D721Med (cell line): ENCODE measurements around the gene CDYL.

Source experiments
- DNase-seq: peaks from one replicate; pipeline ENCODE4 v3.0.0; 2011; ENCODE audit warnings: low spot score; ENCODE audit not compliant: insufficient read length
- FAIRE-seq: peaks from 2 replicates; lab custom pipeline; 2011; peaks lifted over from hg19 to GRCh38; lab: Jason Lieb, UNC
- TF ChIP-seq, protein P1 (sequence below): IDR thresholded peaks from 2 replicates; pipeline ENCODE4 v1.5.1; 2012; ENCODE audit warnings: mild to moderate bottlenecking, control low read depth; ENCODE audit not compliant: insufficient read depth; ENCODE audit errors: missing control alignments

The CDYL gene

DNA sequence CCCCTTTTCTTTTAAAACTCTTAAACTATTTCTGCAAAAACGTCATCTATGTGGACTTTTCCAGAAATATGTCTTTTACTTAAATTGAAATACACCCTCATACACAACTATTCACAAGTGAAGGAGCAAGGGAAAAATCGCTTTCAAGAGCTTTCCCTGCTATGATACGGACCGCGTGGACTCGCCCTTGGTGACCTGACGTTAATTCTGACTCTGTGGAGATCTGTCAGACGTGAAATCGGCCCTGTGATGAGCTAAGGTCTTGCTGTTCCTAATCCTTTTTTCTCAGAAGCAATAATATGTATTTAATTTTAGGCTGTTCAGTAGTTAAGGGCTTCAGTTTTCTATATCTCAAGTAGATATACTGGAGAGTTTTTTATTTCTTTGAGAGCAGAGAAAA, 114.0 kb downstream of the CDYL start:
- TF ChIP-seq, protein P1, sequence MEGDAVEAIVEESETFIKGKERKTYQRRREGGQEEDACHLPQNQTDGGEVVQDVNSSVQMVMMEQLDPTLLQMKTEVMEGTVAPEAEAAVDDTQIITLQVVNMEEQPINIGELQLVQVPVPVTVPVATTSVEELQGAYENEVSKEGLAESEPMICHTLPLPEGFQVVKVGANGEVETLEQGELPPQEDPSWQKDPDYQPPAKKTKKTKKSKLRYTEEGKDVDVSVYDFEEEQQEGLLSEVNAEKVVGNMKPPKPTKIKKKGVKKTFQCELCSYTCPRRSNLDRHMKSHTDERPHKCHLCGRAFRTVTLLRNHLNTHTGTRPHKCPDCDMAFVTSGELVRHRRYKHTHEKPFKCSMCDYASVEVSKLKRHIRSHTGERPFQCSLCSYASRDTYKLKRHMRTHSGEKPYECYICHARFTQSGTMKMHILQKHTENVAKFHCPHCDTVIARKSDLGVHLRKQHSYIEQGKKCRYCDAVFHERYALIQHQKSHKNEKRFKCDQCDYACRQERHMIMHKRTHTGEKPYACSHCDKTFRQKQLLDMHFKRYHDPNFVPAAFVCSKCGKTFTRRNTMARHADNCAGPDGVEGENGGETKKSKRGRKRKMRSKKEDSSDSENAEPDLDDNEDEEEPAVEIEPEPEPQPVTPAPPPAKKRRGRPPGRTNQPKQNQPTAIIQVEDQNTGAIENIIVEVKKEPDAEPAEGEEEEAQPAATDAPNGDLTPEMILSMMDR: no peak
- DNase-seq (no peak), FAIRE-seq (no peak)

DNA sequence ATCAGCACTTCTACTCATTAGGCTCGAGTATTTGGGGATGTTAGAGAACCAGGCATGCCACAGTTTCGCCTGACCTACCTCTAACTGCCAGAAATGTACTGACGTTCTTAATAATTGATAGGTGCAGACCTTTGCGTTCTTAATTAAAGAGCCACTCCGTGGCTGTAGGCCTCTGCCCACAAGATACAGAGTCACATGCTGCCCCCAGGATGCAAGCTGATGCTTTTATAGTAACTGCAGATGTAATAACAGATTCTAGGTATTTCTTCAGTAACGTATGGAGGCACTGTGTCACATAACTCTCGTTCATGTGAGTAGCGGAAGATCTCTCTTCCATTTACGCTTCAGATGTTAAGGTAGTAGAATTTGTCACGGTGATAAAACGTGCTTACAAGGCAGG, 114.4 kb downstream of the CDYL start:
- FAIRE-seq (no peak), DNase-seq (no peak)
- TF ChIP-seq, protein P1: no peak

DNA sequence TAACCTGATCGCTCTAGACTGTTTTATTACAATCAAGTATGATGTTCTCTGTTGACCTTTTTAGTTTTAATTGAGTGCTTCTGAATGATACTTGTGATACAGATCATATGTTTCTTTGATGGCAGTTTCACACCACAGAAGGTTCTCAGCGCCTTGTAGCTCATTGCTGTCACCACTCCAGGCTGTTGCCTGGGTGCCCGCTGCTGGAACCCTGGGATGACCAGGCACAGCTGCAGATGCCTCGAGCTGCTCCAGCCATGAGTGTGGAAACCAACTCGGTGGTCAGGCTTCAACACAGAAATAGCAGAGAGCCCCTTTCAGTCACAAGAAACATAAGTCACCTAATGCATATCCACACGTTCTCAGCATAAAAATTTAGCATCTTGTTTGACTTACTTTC, 114.9 kb downstream of the CDYL start:
- DNase-seq (no peak), FAIRE-seq (no peak)
- TF ChIP-seq, protein P1: no peak

DNA sequence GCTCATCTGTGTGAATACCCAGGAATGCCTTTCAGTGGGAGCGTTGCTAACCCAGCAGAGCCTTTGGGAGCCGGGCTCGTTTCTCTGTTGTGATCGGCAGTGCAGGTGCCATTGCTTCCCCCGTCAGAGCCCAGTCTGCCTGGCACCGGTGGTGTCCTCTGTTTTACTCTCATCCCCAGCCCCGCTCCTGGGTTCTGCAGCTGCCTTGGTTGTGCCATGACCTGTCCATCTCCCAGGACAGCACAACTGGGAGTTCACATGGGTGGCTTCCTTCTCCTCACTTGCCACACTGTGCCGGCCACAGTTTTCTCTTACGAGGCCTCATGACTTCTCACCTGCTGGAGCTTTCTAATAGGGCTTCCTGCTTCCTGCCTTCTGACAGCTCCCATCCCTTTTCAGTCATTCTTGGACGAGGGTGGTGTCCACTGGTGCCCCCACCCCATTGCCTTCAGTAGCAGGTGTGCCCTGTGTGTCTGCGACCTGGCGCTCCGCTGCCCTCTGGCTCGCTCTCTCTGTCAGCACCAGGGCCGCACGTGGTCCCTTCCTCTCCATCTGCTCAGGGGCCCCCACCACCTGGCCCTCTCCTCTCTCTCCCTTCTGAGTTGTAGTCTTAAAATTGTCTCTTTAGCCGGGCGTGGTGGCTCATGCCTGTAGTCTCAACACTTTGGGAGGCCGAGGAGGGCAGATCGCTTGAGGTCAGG, 116.7 kb downstream of the CDYL start:
- TF ChIP-seq, protein P1: no peak
- FAIRE-seq: no peak
- no peak for DNase-seq

DNA sequence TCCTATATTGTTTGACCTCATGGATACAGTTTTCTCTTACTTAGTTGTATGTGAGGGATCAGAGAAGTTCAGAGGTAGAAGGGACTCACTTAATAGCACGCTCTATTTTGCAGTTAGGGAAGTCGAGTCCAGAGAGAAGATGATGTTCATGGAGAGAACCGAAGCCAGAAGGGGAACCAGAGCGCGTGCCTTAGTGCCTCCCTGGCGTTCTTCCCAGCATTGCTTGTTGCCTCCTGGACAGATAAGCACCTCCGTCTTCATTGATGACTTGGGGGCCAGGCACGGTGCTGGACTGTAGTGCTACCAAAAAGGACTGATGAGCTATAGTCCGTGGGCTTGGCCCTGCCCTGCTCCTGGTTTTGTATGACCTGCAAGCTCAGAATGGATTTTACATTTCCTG, 117.8 kb downstream of the CDYL start:
- TF ChIP-seq, protein P1: no peak
- FAIRE-seq: no peak
- no peak for DNase-seq

DNA sequence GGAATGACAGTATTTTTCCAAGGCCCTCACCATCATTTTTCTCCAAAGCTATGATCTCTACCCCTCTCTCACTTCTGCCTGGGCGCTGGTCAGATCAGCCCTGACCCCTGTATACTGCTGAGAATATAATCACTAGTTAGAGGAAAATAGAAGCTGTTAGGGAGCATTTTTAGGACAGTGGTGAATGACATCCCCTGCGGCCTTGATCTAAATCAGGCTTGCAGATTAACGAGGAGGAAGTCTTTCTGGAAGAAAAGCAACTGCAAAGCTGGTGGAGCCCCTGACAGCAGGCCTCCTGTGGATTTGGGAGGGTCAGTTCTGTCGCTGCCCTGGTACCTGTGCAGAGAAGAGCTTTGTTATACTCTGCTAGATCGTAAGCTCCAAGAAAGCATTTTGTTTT, 119.8 kb downstream of the CDYL start:
- no peak for FAIRE-seq
- DNase-seq: no peak
- TF ChIP-seq, protein P1: no peak

DNA sequence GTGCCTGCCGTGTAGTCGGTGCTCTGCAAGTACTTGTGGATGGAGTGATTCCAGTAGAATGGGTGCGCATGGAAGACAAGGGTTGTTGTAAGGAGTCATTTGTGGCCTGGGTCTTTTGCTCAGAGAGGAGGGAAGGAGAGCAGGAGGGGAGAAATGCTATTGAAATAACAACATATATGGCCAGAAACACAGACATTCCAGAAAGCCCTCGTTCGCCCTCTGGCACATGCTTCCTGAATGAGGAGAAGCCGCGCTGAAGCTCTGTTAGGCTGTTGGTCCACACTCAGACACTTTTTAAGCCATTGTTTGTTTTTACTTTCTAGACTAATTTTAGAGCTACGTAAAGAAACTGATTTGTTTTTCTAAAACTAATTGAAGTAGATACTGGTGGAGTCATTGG, 120.2 kb downstream of the CDYL start:
- FAIRE-seq (no peak), DNase-seq (no peak)
- TF ChIP-seq, protein P1: no peak
